NCI-H1105 (cell line): ENCODE data around the gene KCNQ2.
"Not testable (repeated sequence)": the region's sequence is repeated elsewhere in the genome, so short reads cannot be mapped to it uniquely, and the experiment has no call there.

Experiments
- DNase-seq: peaks from one replicate; lab custom pipeline; 2025; lab: John Stamatoyannopoulos, UW

The KCNQ2 gene

GRCh38 chr20:63471981-63472831, at the start of gene KCNQ2:
Gene KCNQ2, minus strand, starts transcription at chr20:63472655. Its CDS starts 192 bp downstream, at chr20:63472463.
- DNase-seq: peak; percentile 26

- no peak for DNase-seq
Measured at GRCh38 chr20:63521602-63522001, 49.1 kb upstream of the KCNQ2 start.

- DNase-seq: peak; percentile 40
Measured at GRCh38 chr20:63520934-63521601, 48.6 kb upstream of the KCNQ2 start.

GRCh38 chr20:63520504-63520933, 48.1 kb upstream of the KCNQ2 start, which contains the start of gene PPDPF:
Gene PPDPF, plus strand, starts transcription at chr20:63520765. Its CDS starts 544 bp downstream, at chr20:63521309.
- peak; percentile 69 for DNase-seq

- peak; percentile 49 for DNase-seq
Measured at GRCh38 chr20:63519668-63520503, 47.4 kb upstream of the KCNQ2 start.

GRCh38 chr20:63518946-63519667, 46.7 kb upstream of the KCNQ2 start:
- DNase-seq: no peak

- DNase-seq: no peak
Measured at GRCh38 chr20:63518351-63518861, 46.0 kb upstream of the KCNQ2 start.

GRCh38 chr20:63517376-63518309, 45.2 kb upstream of the KCNQ2 start:
- no peak for DNase-seq

GRCh38 chr20:63514520-63514919, 42.1 kb upstream of the KCNQ2 start:
- DNase-seq: not testable (repeated sequence)

GRCh38 chr20:63513207-63513606, 40.8 kb upstream of the KCNQ2 start:
- no peak for DNase-seq

- no peak for DNase-seq
Measured at GRCh38 chr20:63509088-63509564, 36.7 kb upstream of the KCNQ2 start.

GRCh38 chr20:63508072-63508768, 35.8 kb upstream of the KCNQ2 start:
- no peak for DNase-seq

GRCh38 chr20:63507083-63507743, 34.8 kb upstream of the KCNQ2 start:
- no peak for DNase-seq

- DNase-seq: no peak
Measured at GRCh38 chr20:63505723-63506122, 33.3 kb upstream of the KCNQ2 start.

GRCh38 chr20:63505281-63505680, 32.8 kb upstream of the KCNQ2 start:
- DNase-seq: no peak

- DNase-seq: no peak
Measured at GRCh38 chr20:63504642-63505041, 32.2 kb upstream of the KCNQ2 start.

- no peak for DNase-seq
Measured at GRCh38 chr20:63503524-63503923, 31.1 kb upstream of the KCNQ2 start.

- DNase-seq: no peak
Measured at GRCh38 chr20:63502671-63503172, 30.3 kb upstream of the KCNQ2 start.
